Parathyroid adenoma (tissue), 2 donors: Measurements from ENCODE around the gene NRIP2.
A peak's percentile ranks its signal among the peaks of the same experiment; 100 is the strongest.
"Not testable (repeated sequence)": the region's sequence is repeated elsewhere in the genome, so short reads cannot be mapped to it uniquely, and the experiment has no call there.

Experiments
- H2AFZ ChIP-seq: fragments of 300-600 bp; sonication (generic); one replicate; pipeline ENCODE4 v1.7.0; 2017; ENCODE audit warnings: antibody characterized with exemption, mild to moderate bottlenecking
- H3K27ac ChIP-seq: fragments of 300-600 bp; sonication (generic); one replicate; pipeline ENCODE4 v1.7.0; 2017
- H3K27me3 ChIP-seq: fragments of 300-600 bp; sonication (generic); one replicate; pipeline ENCODE4 v1.7.0; 2017; ENCODE audit warnings: low read length; ENCODE audit not compliant: control insufficient read depth, insufficient read depth
- H3K36me3 ChIP-seq: fragments of 300-600 bp; sonication (generic); one replicate; pipeline ENCODE4 v1.7.0; 2017; ENCODE audit warnings: low read length; ENCODE audit not compliant: control insufficient read depth, insufficient read depth
- H3K4me1 ChIP-seq: fragments of 300-600 bp; sonication (generic); one replicate; pipeline ENCODE4 v1.7.0; 2017; ENCODE audit warnings: control low read depth
- H3K4me2 ChIP-seq: fragments of 300-600 bp; sonication (generic); one replicate; pipeline ENCODE4 v1.7.0; 2017; ENCODE audit warnings: low read length
- H3K4me3 ChIP-seq: fragments of 300-600 bp; sonication (generic); one replicate; pipeline ENCODE4 v1.7.0; 2017; ENCODE audit warnings: low read depth, low read length
- H3K79me2 ChIP-seq: fragments of 300-600 bp; sonication (generic); one replicate; pipeline ENCODE4 v1.7.0; 2017; ENCODE audit warnings: control low read depth
- H3K9ac ChIP-seq: fragments of 300-600 bp; sonication (generic); one replicate; pipeline ENCODE4 v1.7.0; 2017; ENCODE audit warnings: mild to moderate bottlenecking
- H3K9me3 ChIP-seq: fragments of 300-600 bp; sonication (generic); one replicate; pipeline ENCODE4 v1.7.0; 2017; ENCODE audit warnings: low read length; ENCODE audit not compliant: control insufficient read depth
- CTCF ChIP-seq: fragments of 300-600 bp; sonication (generic); IDR thresholded peaks from one replicate; pipeline ENCODE4 v1.7.0; 2017; ENCODE audit warnings: antibody characterized with exemption, mild to moderate bottlenecking
- donor health status: primary hyperparathyroidism.

Gene NRIP2

GRCh38 chr12:2876431-2877046, 41.7 kb upstream of the NRIP2 start:
- Histone ChIP-seq H3K36me3 (no peaks in the 10 kb centered on the region), H3K27me3 (no peaks in the 10 kb centered on the region), H3K79me2 (peaks cover 23% of the 10 kb centered on the region), H3K4me1 (peaks cover 8% of the 10 kb centered on the region), H3K4me3 (peak overlapping the region; percentile 89), H3K9me3 (no peaks in the 10 kb centered on the region), H3K9ac (no peak overlapping the region), H2AFZ (peak overlapping the region; percentile 97), H3K27ac (no peak overlapping the region), H3K4me2 (peak overlapping the region; percentile 70)
- no peak for TF ChIP-seq CTCF

- not testable (repeated sequence) for H2AFZ ChIP-seq, H3K4me1 ChIP-seq, H3K79me2 ChIP-seq, H3K27me3 ChIP-seq, H3K9ac ChIP-seq, H3K36me3 ChIP-seq, H3K4me3 ChIP-seq, H3K4me2 ChIP-seq, H3K27ac ChIP-seq, H3K9me3 ChIP-seq
Measured at GRCh38 chr12:2868986-2869632, 34.3 kb upstream of the NRIP2 start.

- Histone ChIP-seq H3K36me3 (no peaks in the 10 kb centered on the region), H3K4me1 (no peaks in the 10 kb centered on the region), H3K9ac (no peak overlapping the region), H3K27me3 (no peaks in the 10 kb centered on the region), H3K4me2 (no peak overlapping the region), H2AFZ (no peak overlapping the region), H3K79me2 (no peaks in the 10 kb centered on the region), H3K9me3 (no peaks in the 10 kb centered on the region), H3K4me3 (no peak overlapping the region), H3K27ac (no peak overlapping the region)
- TF ChIP-seq CTCF: no peak
Measured at GRCh38 chr12:2864198-2864597, 29.4 kb upstream of the NRIP2 start.

- H3K4me2 ChIP-seq, H3K36me3 ChIP-seq, H3K79me2 ChIP-seq, H3K9me3 ChIP-seq, H3K27ac ChIP-seq, H2AFZ ChIP-seq, H3K4me1 ChIP-seq, H3K27me3 ChIP-seq, H3K4me3 ChIP-seq, H3K9ac ChIP-seq: not testable (repeated sequence)
Measured at GRCh38 chr12:2863402-2863801, 28.6 kb upstream of the NRIP2 start.

GRCh38 chr12:2862876-2863275, 28.0 kb upstream of the NRIP2 start:
- Histone ChIP-seq H3K27ac (no peak overlapping the region), H2AFZ (no peak overlapping the region), H3K9me3 (no peaks in the 10 kb centered on the region), H3K9ac (no peak overlapping the region), H3K79me2 (no peaks in the 10 kb centered on the region), H3K36me3 (no peaks in the 10 kb centered on the region), H3K27me3 (no peaks in the 10 kb centered on the region), H3K4me1 (no peaks in the 10 kb centered on the region), H3K4me3 (no peak overlapping the region), H3K4me2 (no peak overlapping the region)
- no peak for TF ChIP-seq CTCF

- no peaks in the 10 kb centered on the region for H3K27me3 ChIP-seq
- H3K36me3 ChIP-seq: no peaks in the 10 kb centered on the region
- no peaks in the 10 kb centered on the region for H3K4me1 ChIP-seq
- no peak overlapping the region for H2AFZ ChIP-seq
- no peak overlapping the region for H3K4me2 ChIP-seq
- H3K79me2 ChIP-seq: no peaks in the 10 kb centered on the region
- no peak overlapping the region for H3K27ac ChIP-seq
- no peak for TF ChIP-seq CTCF
- H3K9me3 ChIP-seq: no peaks in the 10 kb centered on the region
- H3K9ac ChIP-seq: no peak overlapping the region
- H3K4me3 ChIP-seq: no peak overlapping the region
Measured at GRCh38 chr12:2860170-2860569, 25.3 kb upstream of the NRIP2 start.
